Measurements from ENCODE around the gene ASIC2. TPM values are rescaled to one million over a fixed set of nuclear protein-coding genes. Genes with fewer than 3 reads are reported as not detected.

ASIC2 gene
- total and polyA plus RNA-seq, 9 of the 15 experiments (the other 6 are each of a cell fraction or from before 2014, with no cell fraction given) = not detected

DNA sequence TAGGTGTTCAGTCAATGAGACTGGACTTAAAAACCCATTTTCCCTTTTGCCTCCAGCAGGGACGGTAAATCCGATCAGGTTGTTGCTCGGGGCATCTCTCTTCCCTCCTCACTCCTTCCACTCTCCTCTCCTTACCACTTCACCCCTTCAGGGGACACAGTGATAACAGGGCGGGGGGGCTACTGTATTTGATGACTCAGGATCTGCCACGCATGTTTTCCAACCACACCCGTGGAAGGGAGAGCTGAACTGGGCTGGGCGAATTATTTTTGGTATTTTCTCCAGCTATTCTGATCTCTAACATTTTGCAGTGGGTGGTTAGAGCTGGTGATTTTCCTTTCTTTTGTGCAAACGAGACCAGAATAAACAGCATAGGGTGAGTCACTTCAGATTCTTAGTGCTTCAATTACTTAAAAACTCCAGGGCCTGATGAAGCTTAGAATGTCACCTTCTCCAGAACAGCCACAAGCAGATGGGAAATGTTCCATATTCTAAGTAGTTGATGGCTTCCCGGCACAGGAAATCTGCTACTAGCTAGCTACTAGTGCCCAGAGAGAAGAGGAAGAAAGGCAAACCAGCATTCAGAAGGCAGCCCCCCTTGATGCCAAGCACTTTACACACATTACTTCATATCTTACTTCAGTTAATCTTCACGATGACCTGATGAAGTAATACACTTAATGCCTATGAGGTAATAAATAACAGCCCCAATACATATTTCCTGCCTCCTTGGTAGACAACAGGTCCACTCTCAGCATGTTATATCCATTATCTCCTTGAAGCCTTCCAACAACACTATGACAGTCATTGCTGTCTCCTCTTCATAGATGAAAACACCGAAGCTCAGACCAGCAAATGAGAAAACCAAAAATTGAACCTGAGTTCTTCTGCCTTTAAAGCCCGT lies 74.1 kb downstream of the ASIC2 start:
- no peaks in the 10 kb centered on the region for H3K9me1 ChIP-seq (ENCODE audit: control insufficient read depth, insufficient read depth, low read length)
- no peak overlapping the region for H3K4me3 ChIP-seq
- DNase-seq (ENCODE audit: extremely low read depth in 1 of 4, low spot score in 3 of 4) = no peak
- FAIRE-seq = no peak
- under 1% methylated on average over 12 of the region's 12 CpGs for WGBS (ENCODE audit: insufficient coverage, low coverage, missing lambda C conversion rate)
- H3K4me1 ChIP-seq (replicated peaks in 1 of 2; ENCODE audit: control insufficient read depth in 2 of 2, insufficient read depth in 2 of 2, low read length in 2 of 2) = no peaks in the 10 kb centered on the region
- no peak overlapping the region for H3K4me2 ChIP-seq (ENCODE audit: insufficient read depth, low read length)
- H2AFZ ChIP-seq (ENCODE audit: low read depth, low read length) = no peak overlapping the region
- ATAC-seq = no peak
- no peaks in the 10 kb centered on the region for H3K9me3 ChIP-seq (replicated peaks; ENCODE audit: control insufficient read depth, insufficient read depth, low read depth, low read length)
- peaks cover 9 to 33% of the 10 kb centered on the region in 2 experiments for H3K27me3 ChIP-seq (ENCODE audit: control insufficient read depth in 2 of 2, insufficient read depth in 2 of 2, low read length in 2 of 2)
- no peaks in the 10 kb centered on the region for H3K79me2 ChIP-seq (ENCODE audit: control insufficient read depth, insufficient read depth, low read length)
- in situ Hi-C loops (cut with MboI) = no loop called here
- H3K9ac ChIP-seq (ENCODE audit: insufficient read depth in 1 of 2, low read depth in 2 of 2, low read length in 2 of 2) = no peak overlapping the region
- ChIA-PET POLR2A (no interaction called here), CTCF (ENCODE audit: low intra/inter-chr PET ratio) (no interaction called here)
- no TSS peak for BruUV-seq (replicated peaks)
- no peak overlapping the region; the same call in 2 of the 3 replicates for H3K27ac ChIP-seq (ENCODE audit: extremely low read depth, low read depth, low read length)
- intact Hi-C loops (cut with micrococcal nuclease) = no loop called here
- TF ChIP-seq PHF20 (IDR thresholded peaks at IDR 0.05; ENCODE audit: partially characterized antibody) = no peak
- TF ChIP-seq NR2F6 (CRISPR knock-in tag; IDR thresholded peaks at IDR 0.05) = no peak
- no peak for TF ChIP-seq NRF1 (conservative IDR thresholded peaks at IDR 0.05 in 1 of 2, IDR thresholded peaks at IDR 0.05 in 1 of 2)
- no peak for TF ChIP-seq ZNF143 (CRISPR knock-in tag; IDR thresholded peaks at IDR 0.05)
- TF ChIP-seq PPARD (CRISPR knock-in tag; IDR thresholded peaks at IDR 0.05) = no peak
- H4K20me1 ChIP-seq (replicated peaks; ENCODE audit: control insufficient read depth, insufficient read depth, low read length) = no peaks in the 10 kb centered on the region
- no peaks in the 10 kb centered on the region for H3K36me3 ChIP-seq (ENCODE audit: control insufficient read depth, insufficient read depth, low read length)

GRCh38 chr17:33217891-33218290 lies 75.2 kb downstream of the ASIC2 start:
- H3K9ac ChIP-seq (ENCODE audit: insufficient read depth in 1 of 2, low read depth in 2 of 2, low read length in 2 of 2) = no peak overlapping the region
- no peaks in the 10 kb centered on the region for H3K4me1 ChIP-seq (replicated peaks in 1 of 2; ENCODE audit: control insufficient read depth in 2 of 2, insufficient read depth in 2 of 2, low read length in 2 of 2)
- ChIA-PET CTCF (ENCODE audit: low intra/inter-chr PET ratio) (no interaction called here), POLR2A (no interaction called here)
- H3K79me2 ChIP-seq (ENCODE audit: control insufficient read depth, insufficient read depth, low read length) = no peaks in the 10 kb centered on the region
- no peaks in the 10 kb centered on the region for H3K9me1 ChIP-seq (ENCODE audit: control insufficient read depth, insufficient read depth, low read length)
- intact Hi-C loops (cut with micrococcal nuclease) = no loop called here
- in situ Hi-C loops (cut with MboI) = no loop called here
- H4K20me1 ChIP-seq (replicated peaks; ENCODE audit: control insufficient read depth, insufficient read depth, low read length) = no peaks in the 10 kb centered on the region
- DNase-seq (ENCODE audit: extremely low read depth in 1 of 4, low spot score in 3 of 4) (no peak), FAIRE-seq (no peak), ATAC-seq (no peak)
- no peak overlapping the region for H3K4me2 ChIP-seq (ENCODE audit: insufficient read depth, low read length)
- WGBS (ENCODE audit: insufficient coverage, low coverage, missing lambda C conversion rate) = 2% methylated on average over 9 of the region's 9 CpGs
- BruUV-seq (replicated peaks) = no TSS peak
- H3K27ac ChIP-seq (ENCODE audit: extremely low read depth, low read depth, low read length) = no peak overlapping the region
- TF ChIP-seq FOXK1 (CRISPR knock-in tag; IDR thresholded peaks at IDR 0.05; ENCODE audit: borderline replicate concordance) (no peak), DDX20 (tag; IDR thresholded peaks at IDR 0.05; ENCODE audit: low read depth) (no peak), CHAMP1 (IDR thresholded peaks at IDR 0.05) (no peak), RNF2 (IDR thresholded peaks at IDR 0.05) (no peak), MCM3 (IDR thresholded peaks at IDR 0.05) (no peak), ID3 (CRISPR knock-in tag; IDR thresholded peaks at IDR 0.05) (no peak), ID3 (tag; IDR thresholded peaks at IDR 0.05) (no peak), RBM25 (IDR thresholded peaks at IDR 0.05; ENCODE audit: low read depth, low read length, severe bottlenecking) (no peak)
- H3K4me3 ChIP-seq = no peak overlapping the region
- no peak overlapping the region for H2AFZ ChIP-seq (ENCODE audit: low read depth, low read length)
- H3K27me3 ChIP-seq (ENCODE audit: control insufficient read depth in 2 of 2, insufficient read depth in 2 of 2, low read length in 2 of 2) = peaks cover 9 to 35% of the 10 kb centered on the region in 2 experiments
- no peaks in the 10 kb centered on the region for H3K36me3 ChIP-seq (ENCODE audit: control insufficient read depth, insufficient read depth, low read length)
- H3K9me3 ChIP-seq (replicated peaks; ENCODE audit: control insufficient read depth, insufficient read depth, low read depth, low read length) = no peaks in the 10 kb centered on the region
